H9 (cell line): ENCODE measurements around the gene COPB2. TPM values are rescaled to one million over a fixed set of nuclear protein-coding genes. Genes with fewer than 3 reads are reported as not detected.

ENCODE experiments used
- DNase-seq: peaks from one replicate; pipeline ENCODE4 v3.0.0-alpha.2; 2017
- H2AFZ ChIP-seq: one replicate; pipeline ENCODE4 v1.6.1; 2013; ENCODE audit warnings: mild to moderate bottlenecking, low read length, control low read depth, moderate library complexity
- H2AK5ac ChIP-seq: 2 replicates; pipeline ENCODE4 v1.6.1; 2013; ENCODE audit warnings: low read length, control low read depth, mixed read lengths; ENCODE audit not compliant: insufficient read length
- H2BK120ac ChIP-seq: one replicate; pipeline ENCODE4 v1.6.1; 2013; ENCODE audit warnings: low read depth, mild to moderate bottlenecking, low read length, control low read depth, inconsistent platforms; ENCODE audit not compliant: poor library complexity, severe bottlenecking
- H2BK12ac ChIP-seq: 2 replicates; pipeline ENCODE4 v1.6.1; 2013; ENCODE audit warnings: low read length, control low read depth, mixed read lengths, low read depth; ENCODE audit not compliant: insufficient read length
- H2BK15ac ChIP-seq: 2 replicates; pipeline ENCODE4 v1.6.1; 2013; ENCODE audit warnings: low read depth, low read length, control low read depth
- H2BK20ac ChIP-seq: one replicate; pipeline ENCODE4 v1.6.1; 2013; ENCODE audit warnings: low read depth, mild to moderate bottlenecking, low read length, control low read depth, inconsistent platforms; ENCODE audit not compliant: poor library complexity, severe bottlenecking
- H2BK5ac ChIP-seq: 2 replicates; pipeline ENCODE4 v1.6.1; 2013; ENCODE audit warnings: low read length, control low read depth, mixed read lengths; ENCODE audit not compliant: insufficient read length
- H3K14ac ChIP-seq: 2 replicates; pipeline ENCODE4 v1.6.1; 2013; ENCODE audit warnings: low read length, control low read depth; ENCODE audit not compliant: insufficient read depth
- H3K18ac ChIP-seq: 2 replicates; pipeline ENCODE4 v1.6.1; 2013; ENCODE audit warnings: low read depth, mild to moderate bottlenecking, mixed read lengths, low read length, control low read depth; ENCODE audit not compliant: insufficient read length
- H3K23ac ChIP-seq: 2 replicates; pipeline ENCODE4 v1.6.1; 2013; ENCODE audit warnings: low read length, control low read depth, mixed read lengths, low read depth; ENCODE audit not compliant: insufficient read length
- H3K23me2 ChIP-seq: 2 replicates; pipeline ENCODE4 v1.6.1; 2013; ENCODE audit warnings: low read depth, mild to moderate bottlenecking, mixed read lengths, low read length, control low read depth; ENCODE audit not compliant: insufficient read length, poor library complexity, severe bottlenecking
- H3K27ac ChIP-seq: 2 replicates; pipeline ENCODE4 v1.5.1; 2013; ENCODE audit warnings: low read length, control low read depth, mixed read lengths, low read depth; ENCODE audit not compliant: insufficient read length
- H3K27me3 ChIP-seq: 2 replicates; pipeline ENCODE4 v1.6.1; 2013; ENCODE audit warnings: low read length, control low read depth, inconsistent platforms; ENCODE audit not compliant: insufficient read depth
- H3K4ac ChIP-seq: 2 replicates; pipeline ENCODE4 v1.6.1; 2013; ENCODE audit warnings: low read depth, mild to moderate bottlenecking, control low read depth, inconsistent platforms, low read length, moderate library complexity
- H3K4me1 ChIP-seq: 2 replicates; pipeline ENCODE4 v1.6.1; 2013; ENCODE audit warnings: low read length, control low read depth, inconsistent platforms; ENCODE audit not compliant: insufficient read depth
- H3K4me2 ChIP-seq: 2 replicates; pipeline ENCODE4 v1.6.1; 2013; ENCODE audit warnings: low read length, control low read depth, mixed read lengths; ENCODE audit not compliant: insufficient read length, insufficient read depth
- H3K56ac ChIP-seq: 2 replicates; pipeline ENCODE4 v1.6.1; 2013; ENCODE audit warnings: low read depth, mild to moderate bottlenecking, mixed read lengths, low read length, control low read depth; ENCODE audit not compliant: insufficient read length
- H3K79me1 ChIP-seq: 2 replicates; pipeline ENCODE4 v1.6.1; 2013; ENCODE audit warnings: low read depth, mild to moderate bottlenecking, moderate library complexity, low read length, control low read depth, inconsistent platforms; ENCODE audit not compliant: insufficient read depth, poor library complexity, severe bottlenecking
- H3K79me2 ChIP-seq: 2 replicates; pipeline ENCODE4 v1.6.1; 2013; ENCODE audit warnings: low read length, control low read depth, inconsistent platforms; ENCODE audit not compliant: insufficient read depth
- H3K9ac ChIP-seq: 2 replicates; pipeline ENCODE4 v1.6.1; 2013; ENCODE audit warnings: low read length, control low read depth, mixed read lengths; ENCODE audit not compliant: insufficient read length; ENCODE audit errors: extremely low read depth
- H3K9me3 ChIP-seq: one replicate; pipeline ENCODE4 v1.6.1; 2013; ENCODE audit warnings: low read depth, low read length, inconsistent platforms; ENCODE audit not compliant: control insufficient read depth
- H3T11ph ChIP-seq: one replicate; pipeline ENCODE4 v1.6.1; 2013; ENCODE audit warnings: mild to moderate bottlenecking, low read length, control low read depth, inconsistent platforms
- H4K20me1 ChIP-seq: one replicate; pipeline ENCODE4 v1.6.1; 2013; ENCODE audit not compliant: control insufficient read depth, insufficient read length, insufficient read depth
- H4K5ac ChIP-seq: 2 replicates; pipeline ENCODE4 v1.6.1; 2013; ENCODE audit warnings: low read depth, mild to moderate bottlenecking, mixed read lengths, low read length, control low read depth; ENCODE audit not compliant: insufficient read length
- H4K8ac ChIP-seq: replicated peaks from 2 replicates; pipeline ENCODE4 v1.6.1; 2013; ENCODE audit warnings: low read length, control low read depth, mixed read lengths, low read depth; ENCODE audit not compliant: insufficient read length
- H4K91ac ChIP-seq: 2 replicates; pipeline ENCODE4 v1.6.1; 2013; ENCODE audit warnings: low read depth, mild to moderate bottlenecking, moderate library complexity, mixed read lengths, low read length, control low read depth; ENCODE audit not compliant: insufficient read length
- H3K27ac Mint-ChIP-seq, 3 experiments: 2 replicates in 2 of 3; 3 replicates in 1 of 3; pipeline ENCODE4 v1.8.0; 2020 to 2021; ENCODE audit warnings: mixed read lengths in 3 of 3, mild to moderate bottlenecking in 1 of 3, moderate library complexity in 1 of 3
- H3K27me3 Mint-ChIP-seq: 2 replicates; pipeline ENCODE4 v1.8.0; 2021; ENCODE audit warnings: low read depth, mild to moderate bottlenecking, moderate library complexity, mixed read lengths
- H3K36me3 Mint-ChIP-seq, 3 experiments: 2 replicates in 2 of 3; 3 replicates in 1 of 3; pipeline ENCODE4 v1.8.0; 2020 to 2021; ENCODE audit warnings: low read depth in 3 of 3, mixed read lengths in 3 of 3; ENCODE audit not compliant: insufficient read depth in 1 of 3
- H3K4me1 Mint-ChIP-seq, 2 experiments: 2 replicates each; pipeline ENCODE4 v1.8.0; 2020; ENCODE audit warnings: mixed read lengths in 2 of 2
- H3K4me3 Mint-ChIP-seq, 2 experiments: 2 replicates in 1 of 2; 3 replicates in 1 of 2; pipeline ENCODE4 v1.8.0; 2020 to 2021; ENCODE audit warnings: mild to moderate bottlenecking in 2 of 2, mixed read lengths in 2 of 2, moderate library complexity in 1 of 2
- H3K9me3 Mint-ChIP-seq, 2 experiments: 2 replicates in 1 of 2; 3 replicates in 1 of 2; pipeline ENCODE4 v1.8.0; 2020; ENCODE audit warnings: mild to moderate bottlenecking in 2 of 2, mixed read lengths in 2 of 2, moderate library complexity in 1 of 2
- WGBS: extraction: QIAGEN DNeasy Blood & Tissue Kit; methylation state at CpG from one replicate; pipeline ENCODE4 v1.1.7; 2013; ENCODE audit warnings: missing lambda C conversion rate, low lambda C conversion rate, mixed read lengths; ENCODE audit not compliant: insufficient read length; ENCODE audit errors: extremely low coverage; 5-methylcytosine and 5-hydroxymethylcytosine counted together
- total RNA-seq: library from RNA; stranded (reverse); gene quantifications from 2 replicates; pipeline ENCODE4 v1.2.1, GENCODE V29; 2021
- TF ChIP-seq, protein P1 (sequence below): fragments of 200-600 bp; sonication (generic); conservative IDR thresholded peaks from 3 replicates; pipeline ENCODE4 v1.8.0; 2021; ENCODE audit warnings: antibody characterized with exemption, mild to moderate bottlenecking

The COPB2 gene
- total RNA-seq, 1 experiment from 2014 or later: 121 TPM

DNA sequence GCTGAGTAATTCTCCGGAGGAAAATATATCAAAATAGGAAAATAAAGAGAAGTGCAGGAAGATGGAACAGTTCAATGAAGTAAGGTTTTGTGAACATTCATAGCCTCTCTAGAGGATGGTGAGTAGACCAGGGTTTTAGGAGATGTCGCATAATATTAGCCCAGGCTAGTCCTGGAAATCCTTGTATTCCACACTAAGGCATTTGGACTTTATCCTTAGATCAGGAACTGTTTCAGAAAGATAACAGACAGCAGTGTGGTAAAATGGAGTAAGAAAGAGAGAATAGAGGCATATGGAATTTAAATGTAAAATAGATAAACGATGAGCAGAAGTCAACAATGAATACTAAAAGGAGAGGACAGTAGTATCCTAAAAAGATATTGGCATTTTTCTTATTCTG lies 12.1 kb downstream of the COPB2 start:
- H3K23ac ChIP-seq: no peak overlapping the region
- WGBS: no CpG with 5 or more reads among the region's 3 CpGs
- H4K91ac ChIP-seq: no peak overlapping the region
- Mint-ChIP-seq H3K27ac (no peak overlapping the region), H3K4me3 (no peak overlapping the region), H3K4me1 (no peaks in the 10 kb centered on the region), H3K9me3 (no peaks in the 10 kb centered on the region), H3K27me3 (no peaks in the 10 kb centered on the region), H3K36me3 (peaks cover 31 to 74% (median 73%) of the 10 kb centered on the region in 3 experiments; a peak in 6 of 7 replicates)
- no peak overlapping the region for H2BK12ac ChIP-seq
- no peak overlapping the region for H4K8ac ChIP-seq
- no peak overlapping the region for H2AFZ ChIP-seq
- TF ChIP-seq, protein P1, sequence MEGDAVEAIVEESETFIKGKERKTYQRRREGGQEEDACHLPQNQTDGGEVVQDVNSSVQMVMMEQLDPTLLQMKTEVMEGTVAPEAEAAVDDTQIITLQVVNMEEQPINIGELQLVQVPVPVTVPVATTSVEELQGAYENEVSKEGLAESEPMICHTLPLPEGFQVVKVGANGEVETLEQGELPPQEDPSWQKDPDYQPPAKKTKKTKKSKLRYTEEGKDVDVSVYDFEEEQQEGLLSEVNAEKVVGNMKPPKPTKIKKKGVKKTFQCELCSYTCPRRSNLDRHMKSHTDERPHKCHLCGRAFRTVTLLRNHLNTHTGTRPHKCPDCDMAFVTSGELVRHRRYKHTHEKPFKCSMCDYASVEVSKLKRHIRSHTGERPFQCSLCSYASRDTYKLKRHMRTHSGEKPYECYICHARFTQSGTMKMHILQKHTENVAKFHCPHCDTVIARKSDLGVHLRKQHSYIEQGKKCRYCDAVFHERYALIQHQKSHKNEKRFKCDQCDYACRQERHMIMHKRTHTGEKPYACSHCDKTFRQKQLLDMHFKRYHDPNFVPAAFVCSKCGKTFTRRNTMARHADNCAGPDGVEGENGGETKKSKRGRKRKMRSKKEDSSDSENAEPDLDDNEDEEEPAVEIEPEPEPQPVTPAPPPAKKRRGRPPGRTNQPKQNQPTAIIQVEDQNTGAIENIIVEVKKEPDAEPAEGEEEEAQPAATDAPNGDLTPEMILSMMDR: no peak
- no peak overlapping the region for H3K18ac ChIP-seq
- H3K14ac ChIP-seq: no peak overlapping the region
- DNase-seq: no peak
- no peaks in the 10 kb centered on the region for H3K23me2 ChIP-seq
- H3T11ph ChIP-seq: no peak overlapping the region
- H2BK120ac ChIP-seq: no peak overlapping the region
- H2BK20ac ChIP-seq: no peak overlapping the region
- H4K20me1 ChIP-seq: no peaks in the 10 kb centered on the region
- no peak overlapping the region for H3K9ac ChIP-seq
- H2BK15ac ChIP-seq: no peak overlapping the region
- no peak overlapping the region for H3K4me2 ChIP-seq
- no peaks in the 10 kb centered on the region for H3K4me1 ChIP-seq
- H2AK5ac ChIP-seq: no peak overlapping the region
- H2BK5ac ChIP-seq: no peak overlapping the region
- peaks cover 4% of the 10 kb centered on the region for H3K79me1 ChIP-seq
- H3K79me2 ChIP-seq: no peaks in the 10 kb centered on the region
- no peak overlapping the region for H3K27ac ChIP-seq
- no peak overlapping the region for H3K4ac ChIP-seq
- H3K27me3 ChIP-seq: no peaks in the 10 kb centered on the region
- H3K56ac ChIP-seq: no peak overlapping the region
- no peaks in the 10 kb centered on the region for H3K9me3 ChIP-seq
- H4K5ac ChIP-seq: no peak overlapping the region
